H9 (cell line): ENCODE measurements around the gene CFP. TPM values are rescaled to one million over a fixed set of nuclear protein-coding genes. Genes with fewer than 3 reads are reported as not detected.

ENCODE experiments used
- DNase-seq: peaks from one replicate; pipeline ENCODE4 v3.0.0-alpha.2; 2017
- H2AFZ ChIP-seq: one replicate; pipeline ENCODE4 v1.6.1; 2013; ENCODE audit warnings: mild to moderate bottlenecking, low read length, control low read depth, moderate library complexity
- H2AK5ac ChIP-seq: 2 replicates; pipeline ENCODE4 v1.6.1; 2013; ENCODE audit warnings: low read length, control low read depth, mixed read lengths; ENCODE audit not compliant: insufficient read length
- H2BK120ac ChIP-seq: one replicate; pipeline ENCODE4 v1.6.1; 2013; ENCODE audit warnings: low read depth, mild to moderate bottlenecking, low read length, control low read depth, inconsistent platforms; ENCODE audit not compliant: poor library complexity, severe bottlenecking
- H2BK12ac ChIP-seq: 2 replicates; pipeline ENCODE4 v1.6.1; 2013; ENCODE audit warnings: low read length, control low read depth, mixed read lengths, low read depth; ENCODE audit not compliant: insufficient read length
- H2BK15ac ChIP-seq: 2 replicates; pipeline ENCODE4 v1.6.1; 2013; ENCODE audit warnings: low read depth, low read length, control low read depth
- H2BK20ac ChIP-seq: one replicate; pipeline ENCODE4 v1.6.1; 2013; ENCODE audit warnings: low read depth, mild to moderate bottlenecking, low read length, control low read depth, inconsistent platforms; ENCODE audit not compliant: poor library complexity, severe bottlenecking
- H2BK5ac ChIP-seq: 2 replicates; pipeline ENCODE4 v1.6.1; 2013; ENCODE audit warnings: low read length, control low read depth, mixed read lengths; ENCODE audit not compliant: insufficient read length
- H3K14ac ChIP-seq: 2 replicates; pipeline ENCODE4 v1.6.1; 2013; ENCODE audit warnings: low read length, control low read depth; ENCODE audit not compliant: insufficient read depth
- H3K18ac ChIP-seq: 2 replicates; pipeline ENCODE4 v1.6.1; 2013; ENCODE audit warnings: low read depth, mild to moderate bottlenecking, mixed read lengths, low read length, control low read depth; ENCODE audit not compliant: insufficient read length
- H3K23ac ChIP-seq: 2 replicates; pipeline ENCODE4 v1.6.1; 2013; ENCODE audit warnings: low read length, control low read depth, mixed read lengths, low read depth; ENCODE audit not compliant: insufficient read length
- H3K23me2 ChIP-seq: 2 replicates; pipeline ENCODE4 v1.6.1; 2013; ENCODE audit warnings: low read depth, mild to moderate bottlenecking, mixed read lengths, low read length, control low read depth; ENCODE audit not compliant: insufficient read length, poor library complexity, severe bottlenecking
- H3K27ac ChIP-seq: 2 replicates; pipeline ENCODE4 v1.5.1; 2013; ENCODE audit warnings: low read length, control low read depth, mixed read lengths, low read depth; ENCODE audit not compliant: insufficient read length
- H3K27me3 ChIP-seq: 2 replicates; pipeline ENCODE4 v1.6.1; 2013; ENCODE audit warnings: low read length, control low read depth, inconsistent platforms; ENCODE audit not compliant: insufficient read depth
- H3K4ac ChIP-seq: 2 replicates; pipeline ENCODE4 v1.6.1; 2013; ENCODE audit warnings: low read depth, mild to moderate bottlenecking, control low read depth, inconsistent platforms, low read length, moderate library complexity
- H3K4me1 ChIP-seq: 2 replicates; pipeline ENCODE4 v1.6.1; 2013; ENCODE audit warnings: low read length, control low read depth, inconsistent platforms; ENCODE audit not compliant: insufficient read depth
- H3K4me2 ChIP-seq: 2 replicates; pipeline ENCODE4 v1.6.1; 2013; ENCODE audit warnings: low read length, control low read depth, mixed read lengths; ENCODE audit not compliant: insufficient read length, insufficient read depth
- H3K56ac ChIP-seq: 2 replicates; pipeline ENCODE4 v1.6.1; 2013; ENCODE audit warnings: low read depth, mild to moderate bottlenecking, mixed read lengths, low read length, control low read depth; ENCODE audit not compliant: insufficient read length
- H3K79me1 ChIP-seq: 2 replicates; pipeline ENCODE4 v1.6.1; 2013; ENCODE audit warnings: low read depth, mild to moderate bottlenecking, moderate library complexity, low read length, control low read depth, inconsistent platforms; ENCODE audit not compliant: insufficient read depth, poor library complexity, severe bottlenecking
- H3K79me2 ChIP-seq: 2 replicates; pipeline ENCODE4 v1.6.1; 2013; ENCODE audit warnings: low read length, control low read depth, inconsistent platforms; ENCODE audit not compliant: insufficient read depth
- H3K9ac ChIP-seq: 2 replicates; pipeline ENCODE4 v1.6.1; 2013; ENCODE audit warnings: low read length, control low read depth, mixed read lengths; ENCODE audit not compliant: insufficient read length; ENCODE audit errors: extremely low read depth
- H3K9me3 ChIP-seq: one replicate; pipeline ENCODE4 v1.6.1; 2013; ENCODE audit warnings: low read depth, low read length, inconsistent platforms; ENCODE audit not compliant: control insufficient read depth
- H3T11ph ChIP-seq: one replicate; pipeline ENCODE4 v1.6.1; 2013; ENCODE audit warnings: mild to moderate bottlenecking, low read length, control low read depth, inconsistent platforms
- H4K20me1 ChIP-seq: one replicate; pipeline ENCODE4 v1.6.1; 2013; ENCODE audit not compliant: control insufficient read depth, insufficient read length, insufficient read depth
- H4K5ac ChIP-seq: 2 replicates; pipeline ENCODE4 v1.6.1; 2013; ENCODE audit warnings: low read depth, mild to moderate bottlenecking, mixed read lengths, low read length, control low read depth; ENCODE audit not compliant: insufficient read length
- H4K8ac ChIP-seq: replicated peaks from 2 replicates; pipeline ENCODE4 v1.6.1; 2013; ENCODE audit warnings: low read length, control low read depth, mixed read lengths, low read depth; ENCODE audit not compliant: insufficient read length
- H4K91ac ChIP-seq: 2 replicates; pipeline ENCODE4 v1.6.1; 2013; ENCODE audit warnings: low read depth, mild to moderate bottlenecking, moderate library complexity, mixed read lengths, low read length, control low read depth; ENCODE audit not compliant: insufficient read length
- H3K27ac Mint-ChIP-seq, 3 experiments: 2 replicates in 2 of 3; 3 replicates in 1 of 3; pipeline ENCODE4 v1.8.0; 2020 to 2021; ENCODE audit warnings: mixed read lengths in 3 of 3, mild to moderate bottlenecking in 1 of 3, moderate library complexity in 1 of 3
- H3K27me3 Mint-ChIP-seq: 2 replicates; pipeline ENCODE4 v1.8.0; 2021; ENCODE audit warnings: low read depth, mild to moderate bottlenecking, moderate library complexity, mixed read lengths
- H3K36me3 Mint-ChIP-seq, 3 experiments: 2 replicates in 2 of 3; 3 replicates in 1 of 3; pipeline ENCODE4 v1.8.0; 2020 to 2021; ENCODE audit warnings: low read depth in 3 of 3, mixed read lengths in 3 of 3; ENCODE audit not compliant: insufficient read depth in 1 of 3
- H3K4me1 Mint-ChIP-seq, 2 experiments: 2 replicates each; pipeline ENCODE4 v1.8.0; 2020; ENCODE audit warnings: mixed read lengths in 2 of 2
- H3K4me3 Mint-ChIP-seq, 2 experiments: 2 replicates in 1 of 2; 3 replicates in 1 of 2; pipeline ENCODE4 v1.8.0; 2020 to 2021; ENCODE audit warnings: mild to moderate bottlenecking in 2 of 2, mixed read lengths in 2 of 2, moderate library complexity in 1 of 2
- H3K9me3 Mint-ChIP-seq, 2 experiments: 2 replicates in 1 of 2; 3 replicates in 1 of 2; pipeline ENCODE4 v1.8.0; 2020; ENCODE audit warnings: mild to moderate bottlenecking in 2 of 2, mixed read lengths in 2 of 2, moderate library complexity in 1 of 2
- WGBS: extraction: QIAGEN DNeasy Blood & Tissue Kit; methylation state at CpG from one replicate; pipeline ENCODE4 v1.1.7; 2013; ENCODE audit warnings: missing lambda C conversion rate, low lambda C conversion rate, mixed read lengths; ENCODE audit not compliant: insufficient read length; ENCODE audit errors: extremely low coverage; 5-methylcytosine and 5-hydroxymethylcytosine counted together
- total RNA-seq: library from RNA; stranded (reverse); gene quantifications from 2 replicates; pipeline ENCODE4 v1.2.1, GENCODE V29; 2021
- TF ChIP-seq, protein P1 (sequence below): fragments of 200-600 bp; sonication (generic); conservative IDR thresholded peaks from 3 replicates; pipeline ENCODE4 v1.8.0; 2021; ENCODE audit warnings: antibody characterized with exemption, mild to moderate bottlenecking

The CFP gene
- total RNA-seq, 1 experiment from 2014 or later: 2.3 TPM

GRCh38 chrX:47643926-47644325 lies 14.2 kb upstream of the CFP start:
- Histone ChIP-seq H2BK15ac (no peak overlapping the region), H3K79me2 (no peaks in the 10 kb centered on the region), H2BK120ac (no peak overlapping the region), H3K14ac (no peak overlapping the region), H2AK5ac (no peak overlapping the region), H3K9ac (no peak overlapping the region), H3K18ac (no peak overlapping the region), H3K9me3 (peaks cover 52% of the 10 kb centered on the region), H4K8ac (no peak overlapping the region), H3K4me1 (no peaks in the 10 kb centered on the region), H3K23ac (no peak overlapping the region), H3K23me2 (no peaks in the 10 kb centered on the region), H4K91ac (no peak overlapping the region), H3K56ac (no peak overlapping the region), H4K5ac (no peak overlapping the region), H3T11ph (no peak overlapping the region), H3K4me2 (no peak overlapping the region), H3K79me1 (peaks cover 2% of the 10 kb centered on the region), H2BK12ac (no peak overlapping the region), H3K27me3 (no peaks in the 10 kb centered on the region), H2BK5ac (no peak overlapping the region), H4K20me1 (no peaks in the 10 kb centered on the region), H2AFZ (no peak overlapping the region), H2BK20ac (no peak overlapping the region), H3K4ac (no peak overlapping the region), H3K27ac (no peak overlapping the region)
- no CpG with 5 or more reads among the region's 2 CpGs for WGBS
- Mint-ChIP-seq H3K36me3 (peaks cover 46 to 66% (median 60%) of the 10 kb centered on the region in 3 experiments), H3K4me1 (peaks cover 8 to 12% of the 10 kb centered on the region in 2 experiments), H3K27me3 (no peaks in the 10 kb centered on the region; the same call in none of the 2 replicates), H3K9me3 (peaks cover 81 to 87% of the 10 kb centered on the region in 2 experiments), H3K27ac (no peak overlapping the region; a peak in 1 of 7 replicates), H3K4me3 (no peak overlapping the region)
- no peak for DNase-seq
- TF ChIP-seq, protein P1, sequence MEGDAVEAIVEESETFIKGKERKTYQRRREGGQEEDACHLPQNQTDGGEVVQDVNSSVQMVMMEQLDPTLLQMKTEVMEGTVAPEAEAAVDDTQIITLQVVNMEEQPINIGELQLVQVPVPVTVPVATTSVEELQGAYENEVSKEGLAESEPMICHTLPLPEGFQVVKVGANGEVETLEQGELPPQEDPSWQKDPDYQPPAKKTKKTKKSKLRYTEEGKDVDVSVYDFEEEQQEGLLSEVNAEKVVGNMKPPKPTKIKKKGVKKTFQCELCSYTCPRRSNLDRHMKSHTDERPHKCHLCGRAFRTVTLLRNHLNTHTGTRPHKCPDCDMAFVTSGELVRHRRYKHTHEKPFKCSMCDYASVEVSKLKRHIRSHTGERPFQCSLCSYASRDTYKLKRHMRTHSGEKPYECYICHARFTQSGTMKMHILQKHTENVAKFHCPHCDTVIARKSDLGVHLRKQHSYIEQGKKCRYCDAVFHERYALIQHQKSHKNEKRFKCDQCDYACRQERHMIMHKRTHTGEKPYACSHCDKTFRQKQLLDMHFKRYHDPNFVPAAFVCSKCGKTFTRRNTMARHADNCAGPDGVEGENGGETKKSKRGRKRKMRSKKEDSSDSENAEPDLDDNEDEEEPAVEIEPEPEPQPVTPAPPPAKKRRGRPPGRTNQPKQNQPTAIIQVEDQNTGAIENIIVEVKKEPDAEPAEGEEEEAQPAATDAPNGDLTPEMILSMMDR: peak; percentile 47; the same call in 2 of the 3 replicates
